GM23248 (cell line): ENCODE data around the gene TXNL4B. TPM values are rescaled to one million over a fixed set of nuclear protein-coding genes. Genes with fewer than 3 reads are reported as not detected.

Source experiments
- DNase-seq: peaks from one replicate; pipeline ENCODE4 v3.0.0-alpha.2; 2015
- H2AFZ ChIP-seq: fragments of 200-600 bp; sonication (generic); 2 replicates; pipeline ENCODE4 v1.6.1; 2016; ENCODE audit warnings: antibody characterized with exemption
- H3F3A ChIP-seq: fragments of 200-600 bp; sonication (generic); 2 replicates; pipeline ENCODE4 v1.6.1; 2016; ENCODE audit warnings: mild to moderate bottlenecking, antibody characterized with exemption, mixed run types; ENCODE audit not compliant: insufficient read depth
- H3K27ac ChIP-seq: fragments of 200-600 bp; sonication (generic); 2 replicates; pipeline ENCODE4 v1.5.1; 2016; ENCODE audit warnings: mild to moderate bottlenecking
- H3K27me3 ChIP-seq: fragments of 200-600 bp; sonication (generic); replicated peaks from 2 replicates; pipeline ENCODE4 v1.6.1; 2016; ENCODE audit warnings: mild to moderate bottlenecking; ENCODE audit not compliant: insufficient read depth
- H3K36me3 ChIP-seq: fragments of 200-600 bp; sonication (generic); 2 replicates; pipeline ENCODE4 v1.6.1; 2016; ENCODE audit warnings: low read depth, mild to moderate bottlenecking
- H3K4me1 ChIP-seq: fragments of 200-600 bp; sonication (generic); 2 replicates; pipeline ENCODE4 v1.6.1; 2016; ENCODE audit warnings: mild to moderate bottlenecking; ENCODE audit not compliant: insufficient read depth
- H3K4me2 ChIP-seq: fragments of 200-600 bp; sonication (generic); one replicate; pipeline ENCODE4 v1.6.1; 2016; ENCODE audit warnings: mild to moderate bottlenecking; ENCODE audit not compliant: unreplicated experiment
- H3K4me3 ChIP-seq: fragments of 200-600 bp; sonication (generic); 2 replicates; pipeline ENCODE4 v1.5.1; 2016; ENCODE audit warnings: mild to moderate bottlenecking
- H3K79me2 ChIP-seq: fragments of 200-600 bp; sonication (generic); 2 replicates; pipeline ENCODE4 v1.6.1; 2016; ENCODE audit warnings: mild to moderate bottlenecking; ENCODE audit not compliant: insufficient read depth
- H3K9ac ChIP-seq: fragments of 200-600 bp; sonication (generic); 2 replicates; pipeline ENCODE4 v1.6.1; 2016; ENCODE audit warnings: mild to moderate bottlenecking
- H3K9me2 ChIP-seq: fragments of 200-600 bp; sonication (generic); 2 replicates; pipeline ENCODE4 v1.6.1; 2016; ENCODE audit warnings: mixed run types, mild to moderate bottlenecking, moderate library complexity; ENCODE audit not compliant: insufficient read depth
- H3K9me3 ChIP-seq: fragments of 200-600 bp; sonication (generic); one replicate; pipeline ENCODE4 v1.6.1; 2017; ENCODE audit warnings: low read depth
- H4K20me1 ChIP-seq: fragments of 200-600 bp; sonication (generic); 2 replicates; pipeline ENCODE4 v1.6.0; 2016; ENCODE audit not compliant: insufficient read depth
- EZH2 ChIP-seq: fragments of 200-600 bp; sonication (generic); IDR thresholded peaks from 2 replicates; pipeline ENCODE4 v1.6.1; 2018; ENCODE audit warnings: antibody characterized with exemption, mild to moderate bottlenecking; ENCODE audit not compliant: insufficient read depth, poor library complexity, severe bottlenecking
- EZH2phosphoT487 ChIP-seq: fragments of 200-600 bp; sonication (generic); IDR thresholded peaks from 2 replicates; pipeline ENCODE4 v1.6.1; 2018; ENCODE audit warnings: antibody characterized with exemption, moderate library complexity, mild to moderate bottlenecking, low read depth; ENCODE audit not compliant: insufficient read depth
- WGBS, 2 experiments: methylation state at CpG; one replicate each; pipeline ENCODE4 v1.1.6; 2015 to 2017; ENCODE audit warnings: low lambda C conversion rate in 2 of 2, low coverage in 1 of 2; ENCODE audit errors: missing lambda C conversion rate in 2 of 2; 5-methylcytosine and 5-hydroxymethylcytosine counted together
- in situ Hi-C: fragments of 300-500 bp; cut with MboI; formaldehyde crosslinking; loops from 2 replicates; pipeline ENCODE4 v1.15.0; 2020
- polyA plus RNA-seq: library from polyadenylated mRNA; unstranded; fragments of >200 nt; fragmentation: Nextera tagmentation; extraction: Ambion mirVana; gene quantifications from 2 replicates; pipeline ENCODE4 v1.2.1, GENCODE V29; 2016
- total RNA-seq: library from RNA; depleted of rRNA; stranded (reverse); fragments of >200 nt; shearing (Covaris generic); gene quantifications from 2 replicates; pipeline ENCODE4 v1.2.3, GENCODE V29; 2014; rRNA removed

The TXNL4B gene
- 6.6 and 10.1 TPM in 2 replicates for total RNA-seq
- 9.1 and 10.0 TPM in 2 replicates for polyA plus RNA-seq

GRCh38 chr16:72093448-72094265, at the start of gene TXNL4B, which contains the start of gene DHX38:
Gene TXNL4B, minus strand, starts transcription at chr16:72093620. Its CDS starts 2,871 bp downstream, at chr16:72090749.
Gene DHX38, plus strand, starts transcription at chr16:72093847. Its CDS starts 2,311 bp downstream, at chr16:72096158.
- TF ChIP-seq EZH2 (no peak), EZH2phosphoT487 (no peak)
- 0 to 1% methylated on average over 33 to 42 of the region's 43 CpGs for WGBS, 2 experiments
- peaks cover 87% of the 10 kb centered on the region for H3K79me2 ChIP-seq

GRCh38 chr16:72142476-72142875, 49.1 kb upstream of the TXNL4B start:
- Histone ChIP-seq H3K27ac (no peak overlapping the region), H2AFZ (no peak overlapping the region), H3K9ac (no peak overlapping the region), H3F3A (no peaks in the 10 kb centered on the region), H3K9me3 (no peaks in the 10 kb centered on the region), H3K27me3 (no peaks in the 10 kb centered on the region), H3K79me2 (no peaks in the 10 kb centered on the region), H3K9me2 (no peaks in the 10 kb centered on the region), H3K4me1 (no peaks in the 10 kb centered on the region), H3K4me3 (no peak overlapping the region), H3K36me3 (no peaks in the 10 kb centered on the region), H4K20me1 (no peaks in the 10 kb centered on the region), H3K4me2 (no peak overlapping the region)
- in situ Hi-C loops, result no loop called here
- WGBS, 2 experiments, result 0 to 8% methylated on average over 1 of the region's 1 CpG
- peak; percentile 26 for DNase-seq
- TF ChIP-seq EZH2phosphoT487, result no peak

More at GRCh38 chr16:72093448-72094265, at the start of gene TXNL4B, which contains the start of gene DHX38:
- peaks cover 20% of the 10 kb centered on the region for H3K36me3 ChIP-seq
- H2AFZ ChIP-seq, result peak within 1 kb of the TSS; percentile 99
- no peaks in the 10 kb centered on the region for H3K27me3 ChIP-seq
- H3K9ac ChIP-seq, result peak within 1 kb of the TSS; percentile 88
- H3K9me3 ChIP-seq, result no peaks in the 10 kb centered on the region
- H3F3A ChIP-seq, result no peaks in the 10 kb centered on the region; the same call in 1 of the 2 replicates
- DNase-seq, result peak; percentile 99
- H3K4me2 ChIP-seq, result peak within 1 kb of the TSS; percentile 96
- peaks cover 25% of the 10 kb centered on the region for H3K4me1 ChIP-seq
- no peaks in the 10 kb centered on the region for H3K9me2 ChIP-seq
- no peaks in the 10 kb centered on the region for H4K20me1 ChIP-seq
- peak within 1 kb of the TSS; percentile 97 for H3K4me3 ChIP-seq
- in situ Hi-C loops, result no loop called here
- peak within 1 kb of the TSS; percentile 75 for H3K27ac ChIP-seq

DNA sequence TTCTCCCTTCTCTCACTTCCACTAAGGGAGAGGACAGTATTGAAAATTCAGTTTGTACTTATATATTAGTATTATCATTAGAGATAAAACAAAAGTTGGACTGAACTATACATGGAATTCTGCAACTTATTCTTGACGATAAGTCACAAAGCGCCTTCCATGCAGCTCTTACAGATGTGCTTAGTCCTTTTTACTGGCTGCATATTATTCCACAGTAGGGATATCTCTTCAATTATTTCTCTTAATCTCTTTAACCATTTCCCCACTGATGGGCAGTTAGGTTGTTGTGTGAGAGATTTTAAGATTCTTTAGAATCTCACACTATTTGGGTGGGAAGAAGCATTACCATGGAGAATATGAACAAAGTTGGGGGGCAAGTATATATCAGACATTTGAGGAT, 46.5 kb upstream of the TXNL4B start:
- Histone ChIP-seq H3K79me2 (no peaks in the 10 kb centered on the region), H3K9me3 (no peaks in the 10 kb centered on the region), H3K27ac (no peak overlapping the region), H3K9ac (no peak overlapping the region), H3F3A (no peaks in the 10 kb centered on the region), H3K4me1 (no peaks in the 10 kb centered on the region), H2AFZ (no peak overlapping the region), H3K9me2 (no peaks in the 10 kb centered on the region), H3K4me2 (no peak overlapping the region), H3K4me3 (no peak overlapping the region), H4K20me1 (no peaks in the 10 kb centered on the region), H3K36me3 (no peaks in the 10 kb centered on the region), H3K27me3 (no peaks in the 10 kb centered on the region)
- in situ Hi-C loops, result no loop called here
- DNase-seq, result no peak
- WGBS, 2 experiments, result 86 to 88% methylated on average over 2 of the region's 2 CpGs
- TF ChIP-seq EZH2phosphoT487 (no peak), EZH2 (no peak)

- 59 to 62% methylated on average over 4 of the region's 4 CpGs for WGBS, 2 experiments
- Histone ChIP-seq H3K79me2 (no peaks in the 10 kb centered on the region), H3K36me3 (no peaks in the 10 kb centered on the region), H2AFZ (no peak overlapping the region), H3K4me1 (no peaks in the 10 kb centered on the region), H3K9ac (no peak overlapping the region), H3K9me3 (no peaks in the 10 kb centered on the region), H3F3A (no peaks in the 10 kb centered on the region), H4K20me1 (no peaks in the 10 kb centered on the region), H3K27me3 (no peaks in the 10 kb centered on the region), H3K4me3 (no peak overlapping the region), H3K27ac (no peak overlapping the region), H3K4me2 (no peak overlapping the region), H3K9me2 (no peaks in the 10 kb centered on the region)
- TF ChIP-seq EZH2 (no peak), EZH2phosphoT487 (no peak)
- no peak for DNase-seq
- in situ Hi-C loops, result no loop called here
Observed at GRCh38 chr16:72138064-72138572, 44.7 kb upstream of the TXNL4B start.
